Measurements from ENCODE around the gene OR51S1. TPM values are rescaled to one million over a fixed set of nuclear protein-coding genes. Genes with fewer than 3 reads are reported as not detected.
"Not testable (repeated sequence)": the region's sequence is repeated elsewhere in the genome, so short reads cannot be mapped to it uniquely, and the experiment has no call there.

OR51S1 gene
- total RNA-seq, 2 donors from 2014 or later = not detected

DNA sequence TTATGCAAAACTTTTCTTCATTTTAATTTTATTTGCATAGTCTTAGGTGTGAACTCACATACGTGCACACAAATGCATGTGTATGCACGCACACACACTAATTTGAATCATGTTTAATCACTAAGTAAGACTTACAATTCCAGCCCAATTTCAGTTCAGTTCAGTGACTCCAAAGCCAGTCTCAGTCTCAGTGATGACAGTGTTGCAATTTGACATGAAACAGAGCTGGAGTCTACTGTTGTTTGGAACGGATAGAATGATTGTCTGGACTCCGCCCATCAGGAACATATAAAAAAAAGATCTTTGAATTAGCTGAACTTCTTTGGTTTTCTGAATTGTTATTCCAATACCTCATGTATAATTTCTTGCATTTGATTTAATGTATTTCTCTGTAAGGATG lies 14.9 kb upstream of the OR51S1 start:
- WGBS = 80% methylated on average over 4 of the region's 4 CpGs

DNA sequence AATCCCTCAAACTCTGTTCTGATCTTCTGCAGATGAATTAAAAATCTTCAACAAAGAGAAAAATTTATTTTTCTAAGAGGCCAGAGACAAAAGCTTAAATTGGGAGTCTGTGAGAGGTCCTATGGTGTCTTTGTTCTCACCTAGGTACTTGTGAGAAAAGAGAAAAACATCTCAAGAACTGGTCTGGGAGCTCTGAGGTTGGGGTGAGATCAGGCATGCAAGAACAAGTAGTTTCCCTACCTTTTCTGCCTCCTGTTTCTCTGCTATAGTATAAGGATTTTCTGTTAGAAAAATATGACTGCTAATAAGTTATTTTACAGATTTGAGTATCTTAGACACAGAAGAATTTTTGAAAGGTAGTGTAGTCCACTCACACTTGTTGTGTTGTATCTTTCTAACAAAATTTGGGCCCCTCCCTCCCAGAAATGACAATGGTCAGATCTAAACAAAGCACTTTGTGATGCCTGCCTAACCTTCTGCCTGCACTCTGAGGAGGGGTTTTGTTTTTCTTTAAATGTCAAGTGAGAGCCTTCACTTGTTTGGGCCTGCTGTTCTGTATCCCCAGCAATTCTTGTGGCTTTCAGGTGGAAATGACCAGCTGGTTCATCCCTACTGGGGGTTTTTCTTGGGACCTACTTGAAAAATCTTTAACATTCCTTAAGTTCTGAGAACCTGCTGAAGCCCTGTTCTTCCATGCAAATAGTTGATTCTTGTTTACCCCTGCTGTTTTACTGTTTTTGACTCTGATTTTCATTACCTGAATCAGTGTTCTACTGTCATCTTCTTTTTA lies 13.6 kb upstream of the OR51S1 start:
- intact Hi-C loops (cut with DNase I) = no loop called here
- H3K27ac ChIP-seq = no peak overlapping the region
- DNase-seq (ENCODE audit: low spot score) = no peak

More for the DNA sequence above, 14.9 kb upstream of the OR51S1 start:
- TF ChIP-seq POLR2AphosphoS5 (IDR thresholded peaks at IDR 0.05) (no peak), POLR2A (IDR thresholded peaks at IDR 0.05) (no peak)
- TF ChIP-seq, protein P1, sequence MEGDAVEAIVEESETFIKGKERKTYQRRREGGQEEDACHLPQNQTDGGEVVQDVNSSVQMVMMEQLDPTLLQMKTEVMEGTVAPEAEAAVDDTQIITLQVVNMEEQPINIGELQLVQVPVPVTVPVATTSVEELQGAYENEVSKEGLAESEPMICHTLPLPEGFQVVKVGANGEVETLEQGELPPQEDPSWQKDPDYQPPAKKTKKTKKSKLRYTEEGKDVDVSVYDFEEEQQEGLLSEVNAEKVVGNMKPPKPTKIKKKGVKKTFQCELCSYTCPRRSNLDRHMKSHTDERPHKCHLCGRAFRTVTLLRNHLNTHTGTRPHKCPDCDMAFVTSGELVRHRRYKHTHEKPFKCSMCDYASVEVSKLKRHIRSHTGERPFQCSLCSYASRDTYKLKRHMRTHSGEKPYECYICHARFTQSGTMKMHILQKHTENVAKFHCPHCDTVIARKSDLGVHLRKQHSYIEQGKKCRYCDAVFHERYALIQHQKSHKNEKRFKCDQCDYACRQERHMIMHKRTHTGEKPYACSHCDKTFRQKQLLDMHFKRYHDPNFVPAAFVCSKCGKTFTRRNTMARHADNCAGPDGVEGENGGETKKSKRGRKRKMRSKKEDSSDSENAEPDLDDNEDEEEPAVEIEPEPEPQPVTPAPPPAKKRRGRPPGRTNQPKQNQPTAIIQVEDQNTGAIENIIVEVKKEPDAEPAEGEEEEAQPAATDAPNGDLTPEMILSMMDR (IDR thresholded peaks at IDR 0.05) = no peak
- Histone ChIP-seq H3K4me3 (no peak overlapping the region), H3K9me3 (no peaks in the 10 kb centered on the region), H3K36me3 (no peaks in the 10 kb centered on the region), H3K27ac (no peak overlapping the region), H3K27me3 (replicated peaks; ENCODE audit: insufficient read depth) (no peaks in the 10 kb centered on the region), H3K4me1 (replicated peaks) (no peaks in the 10 kb centered on the region)
- intact Hi-C loops (cut with DNase I) = no loop called here
- DNase-seq (ENCODE audit: low spot score) = no peak

GRCh38 chr11:4854286-4854685 lies 5.3 kb upstream of the OR51S1 start:
- intact Hi-C loops (cut with DNase I); H3K4me1 ChIP-seq (replicated peaks); H3K9me3 ChIP-seq; H3K4me3 ChIP-seq; H3K27ac ChIP-seq; DNase-seq (ENCODE audit: low spot score); H3K27me3 ChIP-seq (replicated peaks; ENCODE audit: insufficient read depth); H3K36me3 ChIP-seq: not testable (repeated sequence)
- WGBS = 84% methylated on average over 7 of the region's 7 CpGs

More for the DNA sequence above, 13.6 kb upstream of the OR51S1 start:
- TF ChIP-seq POLR2A (IDR thresholded peaks at IDR 0.05) (no peak), POLR2AphosphoS5 (IDR thresholded peaks at IDR 0.05) (no peak)
- TF ChIP-seq, protein P1 (IDR thresholded peaks at IDR 0.05) = no peak
- H3K27me3 ChIP-seq (replicated peaks; ENCODE audit: insufficient read depth) = no peaks in the 10 kb centered on the region
- no peaks in the 10 kb centered on the region for H3K9me3 ChIP-seq
- H3K4me3 ChIP-seq = no peak overlapping the region
- H3K4me1 ChIP-seq (replicated peaks) = no peaks in the 10 kb centered on the region
- H3K36me3 ChIP-seq = no peaks in the 10 kb centered on the region

DNA sequence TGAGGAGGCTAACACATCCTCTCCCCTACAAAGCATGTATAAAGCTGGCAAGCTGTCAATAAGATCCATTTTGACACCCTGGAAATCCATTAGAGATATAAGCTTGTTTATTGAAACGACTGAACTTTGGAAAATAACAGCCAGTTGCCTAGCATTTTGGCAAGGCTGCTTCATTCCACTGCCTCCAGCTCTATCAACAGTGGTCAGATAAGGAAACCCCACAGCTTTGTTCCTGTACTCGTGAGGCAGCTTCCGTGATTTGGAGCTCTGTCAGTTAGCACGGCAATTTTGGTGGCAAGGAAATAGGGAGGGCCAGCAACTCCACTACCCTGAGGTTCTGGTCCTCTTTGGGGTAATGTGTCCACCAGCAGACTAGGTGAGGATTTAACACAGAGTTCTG lies 2.0 kb upstream of the OR51S1 start:
- H3K4me3 ChIP-seq = no peak overlapping the region
- WGBS = 16% methylated on average over 4 of the region's 4 CpGs

DNA sequence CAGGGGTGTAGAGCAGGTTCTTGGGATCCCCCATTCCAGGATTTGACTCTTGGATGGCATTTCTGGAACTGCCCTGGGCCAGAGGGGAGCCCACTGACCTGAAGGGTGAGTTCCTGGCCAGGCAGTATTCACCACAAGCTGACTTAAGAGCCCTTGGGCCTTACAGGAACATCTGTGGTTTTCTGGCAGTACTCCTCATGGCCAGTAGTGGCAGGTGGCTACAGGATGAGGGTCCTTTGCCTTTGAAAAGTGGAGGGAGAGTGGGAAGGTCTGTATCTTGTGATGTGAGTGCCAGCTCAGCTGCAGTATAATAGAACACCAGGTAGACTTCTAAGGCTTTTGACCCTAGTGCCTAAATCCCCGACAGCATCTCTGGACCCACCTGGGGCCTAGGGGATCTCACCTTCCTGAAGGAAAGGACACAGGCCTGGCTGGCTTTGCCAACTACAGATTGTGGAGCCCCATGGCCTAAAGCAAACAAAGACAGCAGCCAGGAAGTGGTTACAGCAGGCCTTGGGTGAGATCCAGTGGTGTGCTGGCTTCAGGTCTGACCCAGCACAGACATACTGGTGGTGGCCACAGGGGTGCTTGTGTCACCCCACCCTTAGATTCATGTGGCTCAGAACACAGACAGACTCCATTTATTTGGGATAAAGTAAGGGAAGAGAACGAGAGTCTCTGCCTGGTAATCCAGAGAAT lies 9.0 kb downstream of the OR51S1 start:
- intact Hi-C loops (cut with DNase I) = no loop called here
- no peak for TF ChIP-seq POLR2AphosphoS5 (IDR thresholded peaks at IDR 0.05)
- TF ChIP-seq POLR2A (IDR thresholded peaks at IDR 0.05) = no peak
- TF ChIP-seq, protein P1 (IDR thresholded peaks at IDR 0.05) = no peak
- H3K27me3 ChIP-seq (replicated peaks; ENCODE audit: insufficient read depth) = no peaks in the 10 kb centered on the region
- H3K9me3 ChIP-seq = no peaks in the 10 kb centered on the region
- 97% methylated on average over 2 of the region's 2 CpGs for WGBS
- no peak overlapping the region for H3K4me3 ChIP-seq
- no peak overlapping the region for H3K27ac ChIP-seq
- H3K4me1 ChIP-seq (replicated peaks) = no peaks in the 10 kb centered on the region
- no peaks in the 10 kb centered on the region for H3K36me3 ChIP-seq
- no peak for DNase-seq (ENCODE audit: low spot score)

More for the DNA sequence above, 2.0 kb upstream of the OR51S1 start:
- Histone ChIP-seq H3K9me3 (no peaks in the 10 kb centered on the region), H3K36me3 (no peaks in the 10 kb centered on the region), H3K27me3 (replicated peaks; ENCODE audit: insufficient read depth) (no peaks in the 10 kb centered on the region), H3K4me1 (replicated peaks) (no peaks in the 10 kb centered on the region), H3K27ac (no peak overlapping the region)
- no peak for DNase-seq (ENCODE audit: low spot score)
- TF ChIP-seq, protein P1 (IDR thresholded peaks at IDR 0.05) = no peak
- TF ChIP-seq POLR2A (IDR thresholded peaks at IDR 0.05) (no peak), POLR2AphosphoS5 (IDR thresholded peaks at IDR 0.05) (no peak)
- intact Hi-C loops (cut with DNase I) = no loop called here
